DND-41 (cell line): ENCODE data around the gene MKNK2.

Source experiments
- EZH2 ChIP-seq: IDR thresholded peaks from 3 replicates; pipeline ENCODE4 v1.6.1; 2012; ENCODE audit warnings: borderline replicate concordance, low read depth, mild to moderate bottlenecking, moderate library complexity, low read length, inconsistent platforms; ENCODE audit not compliant: severe bottlenecking
- TF ChIP-seq, protein P1 (sequence below): IDR thresholded peaks from 2 replicates; pipeline ENCODE4 v1.5.1; 2012; ENCODE audit warnings: borderline replicate concordance, low read length, moderate library complexity, mild to moderate bottlenecking; ENCODE audit not compliant: poor library complexity, severe bottlenecking; ENCODE audit errors: extremely low read depth

DNA sequence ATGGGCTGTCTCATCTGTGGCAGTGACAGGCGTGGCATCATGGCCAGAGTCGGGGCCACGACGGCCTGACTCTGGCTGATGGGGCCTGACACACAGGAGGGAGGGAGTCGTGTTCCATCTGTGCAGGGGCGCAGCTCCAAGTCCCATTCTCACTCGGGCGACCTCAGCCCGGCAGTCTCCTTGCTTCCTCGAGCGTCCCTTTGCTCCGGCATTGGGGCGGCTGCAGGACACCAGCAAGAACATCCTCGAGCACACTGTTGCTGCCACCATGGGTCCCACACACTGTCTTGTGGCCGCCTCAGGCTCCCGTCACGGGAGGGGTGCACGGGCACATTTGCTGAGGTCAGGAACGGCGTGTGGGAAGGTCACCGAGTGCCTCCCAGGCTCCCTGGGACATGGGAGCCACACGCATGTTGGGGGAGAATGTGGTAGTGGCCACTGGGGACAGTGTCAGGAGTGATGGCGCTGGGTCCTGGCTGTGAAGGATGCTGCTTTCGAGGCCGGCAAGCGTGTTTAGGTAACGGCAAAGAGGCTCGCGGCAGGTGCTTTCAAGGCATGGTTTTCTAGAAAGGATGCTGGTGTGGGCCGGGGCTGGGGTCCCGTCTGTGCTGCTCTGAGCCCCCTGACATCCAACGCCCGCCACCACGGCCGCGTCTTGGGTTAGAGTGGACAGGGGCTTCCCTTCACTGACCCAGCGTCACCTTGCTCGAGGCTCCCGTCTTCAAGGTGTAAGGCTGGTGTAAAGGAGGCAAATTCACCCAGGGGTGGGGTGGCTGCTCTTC, 49.1 kb upstream of the MKNK2 start:
- no peak for TF ChIP-seq EZH2
- TF ChIP-seq, protein P1, sequence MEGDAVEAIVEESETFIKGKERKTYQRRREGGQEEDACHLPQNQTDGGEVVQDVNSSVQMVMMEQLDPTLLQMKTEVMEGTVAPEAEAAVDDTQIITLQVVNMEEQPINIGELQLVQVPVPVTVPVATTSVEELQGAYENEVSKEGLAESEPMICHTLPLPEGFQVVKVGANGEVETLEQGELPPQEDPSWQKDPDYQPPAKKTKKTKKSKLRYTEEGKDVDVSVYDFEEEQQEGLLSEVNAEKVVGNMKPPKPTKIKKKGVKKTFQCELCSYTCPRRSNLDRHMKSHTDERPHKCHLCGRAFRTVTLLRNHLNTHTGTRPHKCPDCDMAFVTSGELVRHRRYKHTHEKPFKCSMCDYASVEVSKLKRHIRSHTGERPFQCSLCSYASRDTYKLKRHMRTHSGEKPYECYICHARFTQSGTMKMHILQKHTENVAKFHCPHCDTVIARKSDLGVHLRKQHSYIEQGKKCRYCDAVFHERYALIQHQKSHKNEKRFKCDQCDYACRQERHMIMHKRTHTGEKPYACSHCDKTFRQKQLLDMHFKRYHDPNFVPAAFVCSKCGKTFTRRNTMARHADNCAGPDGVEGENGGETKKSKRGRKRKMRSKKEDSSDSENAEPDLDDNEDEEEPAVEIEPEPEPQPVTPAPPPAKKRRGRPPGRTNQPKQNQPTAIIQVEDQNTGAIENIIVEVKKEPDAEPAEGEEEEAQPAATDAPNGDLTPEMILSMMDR = no peak
